ENCODE measurements around the gene NAT14.

Gene NAT14

GRCh38 chr19:55484593-55485438, at the start of gene NAT14:
Gene NAT14, plus strand, starts transcription at chr19:55485188. Its CDS starts 521 bp downstream, at chr19:55485709.
- no peak for TF ChIP-seq CTCF (IDR thresholded peaks at IDR 0.05; ENCODE audit: insufficient read depth, low read depth, low read length, missing control alignments)
- H3K4me3 ChIP-seq (ENCODE audit: low read length): peak within 1 kb of the TSS; percentile 69
- DNase-seq (ENCODE audit: low read depth): peak; percentile 37

GRCh38 chr19:55436847-55437246, 48.1 kb upstream of the NAT14 start:
- no peak for TF ChIP-seq CTCF (IDR thresholded peaks at IDR 0.05; ENCODE audit: insufficient read depth, low read depth, low read length, missing control alignments)
- H3K4me3 ChIP-seq (ENCODE audit: low read length): no peak overlapping the region
- no peak for DNase-seq (ENCODE audit: low read depth)

- no peak overlapping the region for H3K4me3 ChIP-seq (ENCODE audit: low read length)
- TF ChIP-seq CTCF (IDR thresholded peaks at IDR 0.05; ENCODE audit: insufficient read depth, low read depth, low read length, missing control alignments): no peak
- peak; percentile 74 for DNase-seq (ENCODE audit: low read depth)
Observed at GRCh38 chr19:55437410-55437809, 47.6 kb upstream of the NAT14 start.

- no peak for TF ChIP-seq CTCF (IDR thresholded peaks at IDR 0.05; ENCODE audit: insufficient read depth, low read depth, low read length, missing control alignments)
- no peak overlapping the region for H3K4me3 ChIP-seq (ENCODE audit: low read length)
- no peak for DNase-seq (ENCODE audit: low read depth)
Observed at GRCh38 chr19:55439052-55439451, 45.9 kb upstream of the NAT14 start.

GRCh38 chr19:55440411-55441105, 44.4 kb upstream of the NAT14 start:
- H3K4me3 ChIP-seq (ENCODE audit: low read length): no peak overlapping the region
- TF ChIP-seq CTCF (IDR thresholded peaks at IDR 0.05; ENCODE audit: insufficient read depth, low read depth, low read length, missing control alignments): no peak
- DNase-seq (ENCODE audit: low read depth): no peak

GRCh38 chr19:55441319-55441691, 43.7 kb upstream of the NAT14 start:
- no peak for DNase-seq (ENCODE audit: low read depth)
- no peak for TF ChIP-seq CTCF (IDR thresholded peaks at IDR 0.05; ENCODE audit: insufficient read depth, low read depth, low read length, missing control alignments)
- H3K4me3 ChIP-seq (ENCODE audit: low read length): no peak overlapping the region
